ENCODE data around the gene TAAR5.
"Not testable (repeated sequence)": the region's sequence is repeated elsewhere in the genome, so short reads cannot be mapped to it uniquely, and the experiment has no call there.

TAAR5 gene
- total RNA-seq = 0 to 0.03 (median 0) reads per million in 18 experiments

- DNase-seq = no peak
These were observed at the start of gene TAAR5 for GRCh38 chr6:132589454-132589853. TSS of gene TAAR5 (minus strand) at chr6:132589741. CDS start at chr6:132589686, 55 bp downstream.

- not testable (repeated sequence) for DNase-seq
These were observed 47.6 kb upstream of the TAAR5 start for GRCh38 chr6:132637135-132637534.

GRCh38 chr6:132635906-132636305, 46.4 kb upstream of the TAAR5 start:
- not testable (repeated sequence) for DNase-seq

- not testable (repeated sequence) for DNase-seq
These were observed 45.7 kb upstream of the TAAR5 start for GRCh38 chr6:132635288-132635687.

GRCh38 chr6:132634796-132635195, 45.3 kb upstream of the TAAR5 start:
- DNase-seq = peak in 1 of 2 donors; percentile 42

GRCh38 chr6:132633362-132633761, 43.8 kb upstream of the TAAR5 start:
- no peak for DNase-seq

- no peak for DNase-seq
These were observed 34.6 kb upstream of the TAAR5 start, which contains the start of gene TAAR2 for GRCh38 chr6:132624175-132624574. TSS of gene TAAR2 (minus strand) at chr6:132624275. CDS start at chr6:132624275, 0 bp downstream.

GRCh38 chr6:132623106-132623845, 33.7 kb upstream of the TAAR5 start:
- no peak for DNase-seq

- DNase-seq = no peak
These were observed 27.1 kb upstream of the TAAR5 start for GRCh38 chr6:132616677-132617076.

- DNase-seq = no peak
These were observed 25.0 kb upstream of the TAAR5 start for GRCh38 chr6:132614554-132614953.

GRCh38 chr6:132612449-132613108, 23.0 kb upstream of the TAAR5 start:
- no peak for DNase-seq

- DNase-seq = no peak
These were observed 22.1 kb upstream of the TAAR5 start for GRCh38 chr6:132611616-132612015.

- DNase-seq = no peak
These were observed 18.1 kb upstream of the TAAR5 start for GRCh38 chr6:132607544-132608233.

GRCh38 chr6:132604635-132605152, 15.2 kb upstream of the TAAR5 start:
- no peak for DNase-seq

- not testable (repeated sequence) for DNase-seq
These were observed 11.4 kb upstream of the TAAR5 start for GRCh38 chr6:132600900-132601299.

GRCh38 chr6:132598473-132598872, 8.9 kb upstream of the TAAR5 start:
- DNase-seq = peak; percentile 21 to 28

- no peak for DNase-seq
These were observed 6.7 kb upstream of the TAAR5 start for GRCh38 chr6:132596201-132596600.

GRCh38 chr6:132592855-132593254, 3.3 kb upstream of the TAAR5 start:
- peak; percentile 63 to 76 for DNase-seq

- DNase-seq = no peak
These were observed 821 bp upstream of the TAAR5 start for GRCh38 chr6:132590362-132590761.

GRCh38 chr6:132587424-132587823, 2.1 kb downstream of the TAAR5 start:
- peak; percentile 79 to 89 for DNase-seq

- no peak for DNase-seq
These were observed 4.8 kb downstream of the TAAR5 start for GRCh38 chr6:132584698-132585097.

GRCh38 chr6:132571774-132572173, 17.8 kb downstream of the TAAR5 start:
- DNase-seq = peak; percentile 63 to 66

GRCh38 chr6:132570221-132570777, 19.2 kb downstream of the TAAR5 start, which contains the start of gene TAAR6:
TSS of gene TAAR6 (plus strand) at chr6:132570322. CDS start at chr6:132570322, 0 bp downstream.
- DNase-seq = no peak

Measured in inflammatory macrophage (primary cell).